ENCODE measurements around the gene CLEC10A. TPM values are rescaled to one million over a fixed set of nuclear protein-coding genes. Genes with fewer than 3 reads are reported as not detected.

CLEC10A gene
- total RNA-seq, 1 donor from 2014 or later = not detected

GRCh38 chr17:7070712-7071111, 9.3 kb downstream of the CLEC10A start:
- TF ChIP-seq CTCF (IDR thresholded peaks at IDR 0.05; ENCODE audit: unreplicated experiment) = no peak
- no peak overlapping the region for H3K27ac Mint-ChIP-seq
- H3K27me3 Mint-ChIP-seq (ENCODE audit: low read depth) = peaks cover 20% of the 10 kb centered on the region
- no peak overlapping the region for H3K4me3 Mint-ChIP-seq
- DNase-seq (ENCODE audit: low spot score in 2 of 2, unreplicated experiment in 2 of 2) = no peak
- H3K4me1 Mint-ChIP-seq = no peaks in the 10 kb centered on the region
- peaks cover 2% of the 10 kb centered on the region for H3K36me3 Mint-ChIP-seq
- peaks cover 11% of the 10 kb centered on the region for H3K9me3 Mint-ChIP-seq

GRCh38 chr17:7068268-7068667, 11.8 kb downstream of the CLEC10A start:
- Mint-ChIP-seq H3K4me3 (no peak overlapping the region), H3K9me3 (peaks cover 11% of the 10 kb centered on the region), H3K4me1 (no peaks in the 10 kb centered on the region), H3K36me3 (peaks cover 2% of the 10 kb centered on the region), H3K27me3 (ENCODE audit: low read depth) (peaks cover 34% of the 10 kb centered on the region), H3K27ac (no peak overlapping the region)
- no peak for TF ChIP-seq CTCF (IDR thresholded peaks at IDR 0.05; ENCODE audit: unreplicated experiment)
- DNase-seq (ENCODE audit: low spot score in 2 of 2, unreplicated experiment in 2 of 2) = no peak

- H3K27ac Mint-ChIP-seq = no peak overlapping the region
- peaks cover 11% of the 10 kb centered on the region for H3K9me3 Mint-ChIP-seq
- no peak for DNase-seq (ENCODE audit: low spot score in 2 of 2, unreplicated experiment in 2 of 2)
- no peak overlapping the region for H3K4me3 Mint-ChIP-seq
- peaks cover 2% of the 10 kb centered on the region for H3K36me3 Mint-ChIP-seq
- H3K27me3 Mint-ChIP-seq (ENCODE audit: low read depth) = peaks cover 32% of the 10 kb centered on the region
- no peaks in the 10 kb centered on the region for H3K4me1 Mint-ChIP-seq
- TF ChIP-seq CTCF (IDR thresholded peaks at IDR 0.05; ENCODE audit: unreplicated experiment) = no peak
Observed at GRCh38 chr17:7067198-7067597, 12.9 kb downstream of the CLEC10A start.

GRCh38 chr17:7064261-7064660, 15.8 kb downstream of the CLEC10A start:
- Mint-ChIP-seq H3K9me3 (peaks cover 11% of the 10 kb centered on the region), H3K27ac (no peak overlapping the region), H3K4me3 (no peak overlapping the region), H3K36me3 (peaks cover 2% of the 10 kb centered on the region), H3K4me1 (peaks cover 6% of the 10 kb centered on the region), H3K27me3 (ENCODE audit: low read depth) (peaks cover 26% of the 10 kb centered on the region)
- TF ChIP-seq CTCF (IDR thresholded peaks at IDR 0.05; ENCODE audit: unreplicated experiment) = no peak
- no peak for DNase-seq (ENCODE audit: low spot score in 2 of 2, unreplicated experiment in 2 of 2)

GRCh38 chr17:7063518-7064094, 16.4 kb downstream of the CLEC10A start:
- Mint-ChIP-seq H3K4me3 (no peak overlapping the region), H3K36me3 (peaks cover 2% of the 10 kb centered on the region), H3K9me3 (peaks cover 6% of the 10 kb centered on the region), H3K27ac (no peak overlapping the region), H3K4me1 (peaks cover 7% of the 10 kb centered on the region), H3K27me3 (ENCODE audit: low read depth) (peaks cover 30% of the 10 kb centered on the region)
- no peak for DNase-seq (ENCODE audit: low spot score in 2 of 2, unreplicated experiment in 2 of 2)
- TF ChIP-seq CTCF (IDR thresholded peaks at IDR 0.05; ENCODE audit: unreplicated experiment) = no peak

All from mesothelial cell of epicardium (in vitro differentiated cells).